Endothelial cell (in vitro differentiated cells): ENCODE data around the gene XRRA1. TPM values are rescaled to one million over a fixed set of nuclear protein-coding genes. Genes with fewer than 3 reads are reported as not detected.
A peak's percentile ranks its signal among the peaks of the same experiment; 100 is the strongest.

Source experiments
- DNase-seq: peaks from one replicate; pipeline ENCODE4 v3.0.0; 2021; ENCODE audit warnings: low spot score
- H3K27ac Mint-ChIP-seq: one replicate; pipeline ENCODE4 v1.8.0; 2021; ENCODE audit warnings: mixed read lengths, inconsistent platforms; ENCODE audit not compliant: unreplicated experiment
- H3K27me3 Mint-ChIP-seq: one replicate; pipeline ENCODE4 v1.8.0; 2021; ENCODE audit warnings: mild to moderate bottlenecking, moderate library complexity, mixed read lengths, inconsistent platforms; ENCODE audit not compliant: unreplicated experiment
- H3K36me3 Mint-ChIP-seq: one replicate; pipeline ENCODE4 v1.8.0; 2021; ENCODE audit warnings: mild to moderate bottlenecking, low read depth, mixed read lengths, inconsistent platforms; ENCODE audit not compliant: unreplicated experiment
- H3K4me1 Mint-ChIP-seq: one replicate; pipeline ENCODE4 v1.8.0; 2021; ENCODE audit warnings: mild to moderate bottlenecking, mixed read lengths, inconsistent platforms; ENCODE audit not compliant: unreplicated experiment
- H3K4me3 Mint-ChIP-seq: one replicate; pipeline ENCODE4 v1.8.0; 2021; ENCODE audit warnings: mild to moderate bottlenecking, mixed read lengths, inconsistent platforms; ENCODE audit not compliant: unreplicated experiment
- H3K9me3 Mint-ChIP-seq: one replicate; pipeline ENCODE4 v1.8.0; 2021; ENCODE audit warnings: mixed read lengths, inconsistent platforms; ENCODE audit not compliant: unreplicated experiment
- CTCF ChIP-seq: fragments of 200-600 bp; sonication (generic); IDR thresholded peaks from one replicate; pipeline ENCODE4 v1.5.0; 2021; ENCODE audit warnings: antibody characterized with exemption; ENCODE audit not compliant: unreplicated experiment
- total RNA-seq: library from RNA; stranded (reverse); fragmentation: NEBNext Ultra II Directional; extraction: Animal tissue kit (Norgen Biotek cat#: 25700); gene quantifications from one replicate; pipeline ENCODE4 v1.2.1, GENCODE V29; 2021; ENCODE audit not compliant: unreplicated experiment

The XRRA1 gene
- total RNA-seq, 1 donor from 2014 or later = 8.0 TPM

GRCh38 chr11:74951226-74951625 lies 2.3 kb upstream of the XRRA1 start:
- H3K9me3 Mint-ChIP-seq = no peaks in the 10 kb centered on the region
- peaks cover 1% of the 10 kb centered on the region for H3K27me3 Mint-ChIP-seq
- no peak for TF ChIP-seq CTCF
- no peak overlapping the region for H3K27ac Mint-ChIP-seq
- peaks cover 30% of the 10 kb centered on the region for H3K4me1 Mint-ChIP-seq
- H3K36me3 Mint-ChIP-seq = no peaks in the 10 kb centered on the region
- no peak overlapping the region for H3K4me3 Mint-ChIP-seq
- no peak for DNase-seq

- peak overlapping the region; percentile 15 for H3K27ac Mint-ChIP-seq
- peaks cover 25% of the 10 kb centered on the region for H3K4me1 Mint-ChIP-seq
- peaks cover 1% of the 10 kb centered on the region for H3K27me3 Mint-ChIP-seq
- no peak for TF ChIP-seq CTCF
- no peaks in the 10 kb centered on the region for H3K9me3 Mint-ChIP-seq
- H3K36me3 Mint-ChIP-seq = no peaks in the 10 kb centered on the region
- DNase-seq = no peak
- H3K4me3 Mint-ChIP-seq = peak overlapping the region; percentile 99
Measured at GRCh38 chr11:74950374-74950969, 1.6 kb upstream of the XRRA1 start.

- peak overlapping the region; percentile 93 for H3K27ac Mint-ChIP-seq
Measured at GRCh38 chr11:74949753-74950137, 854 bp upstream of the XRRA1 start.

GRCh38 chr11:74948546-74948897 lies 369 bp downstream of the XRRA1 start:
- peak overlapping the region; percentile 99 for H3K4me3 Mint-ChIP-seq
- TF ChIP-seq CTCF = no peak
- no peaks in the 10 kb centered on the region for H3K36me3 Mint-ChIP-seq
- H3K27me3 Mint-ChIP-seq = peaks cover 1% of the 10 kb centered on the region
- no peaks in the 10 kb centered on the region for H3K9me3 Mint-ChIP-seq
- H3K4me1 Mint-ChIP-seq = peaks cover 25% of the 10 kb centered on the region
- peak overlapping the region; percentile 53 for H3K27ac Mint-ChIP-seq
- no peak for DNase-seq

More at GRCh38 chr11:74949753-74950137, 854 bp upstream of the XRRA1 start:
- Mint-ChIP-seq H3K27me3 (peaks cover 1% of the 10 kb centered on the region), H3K4me3 (peak overlapping the region; percentile 99), H3K9me3 (no peaks in the 10 kb centered on the region), H3K4me1 (peaks cover 25% of the 10 kb centered on the region), H3K36me3 (no peaks in the 10 kb centered on the region)
- no peak for DNase-seq
- TF ChIP-seq CTCF = no peak

- Mint-ChIP-seq H3K27me3 (peaks cover 3% of the 10 kb centered on the region), H3K4me3 (no peak overlapping the region), H3K36me3 (peaks cover 22% of the 10 kb centered on the region), H3K9me3 (no peaks in the 10 kb centered on the region), H3K27ac (peak overlapping the region; percentile 45), H3K4me1 (peaks cover 8% of the 10 kb centered on the region)
- DNase-seq = no peak
- TF ChIP-seq CTCF = no peak
Measured at GRCh38 chr11:74942073-74942759, 6.7 kb downstream of the XRRA1 start.
